Activated CD4-positive, alpha-beta T cell treated with anti-CD3 and anti-CD28 coated beads for 1 hour (primary cell): ENCODE measurements around the gene DISP1.

Experiments used
- DNase-seq: peaks from one replicate; pipeline ENCODE4 v3.0.0-alpha.2; 2020

Gene DISP1, protein sequence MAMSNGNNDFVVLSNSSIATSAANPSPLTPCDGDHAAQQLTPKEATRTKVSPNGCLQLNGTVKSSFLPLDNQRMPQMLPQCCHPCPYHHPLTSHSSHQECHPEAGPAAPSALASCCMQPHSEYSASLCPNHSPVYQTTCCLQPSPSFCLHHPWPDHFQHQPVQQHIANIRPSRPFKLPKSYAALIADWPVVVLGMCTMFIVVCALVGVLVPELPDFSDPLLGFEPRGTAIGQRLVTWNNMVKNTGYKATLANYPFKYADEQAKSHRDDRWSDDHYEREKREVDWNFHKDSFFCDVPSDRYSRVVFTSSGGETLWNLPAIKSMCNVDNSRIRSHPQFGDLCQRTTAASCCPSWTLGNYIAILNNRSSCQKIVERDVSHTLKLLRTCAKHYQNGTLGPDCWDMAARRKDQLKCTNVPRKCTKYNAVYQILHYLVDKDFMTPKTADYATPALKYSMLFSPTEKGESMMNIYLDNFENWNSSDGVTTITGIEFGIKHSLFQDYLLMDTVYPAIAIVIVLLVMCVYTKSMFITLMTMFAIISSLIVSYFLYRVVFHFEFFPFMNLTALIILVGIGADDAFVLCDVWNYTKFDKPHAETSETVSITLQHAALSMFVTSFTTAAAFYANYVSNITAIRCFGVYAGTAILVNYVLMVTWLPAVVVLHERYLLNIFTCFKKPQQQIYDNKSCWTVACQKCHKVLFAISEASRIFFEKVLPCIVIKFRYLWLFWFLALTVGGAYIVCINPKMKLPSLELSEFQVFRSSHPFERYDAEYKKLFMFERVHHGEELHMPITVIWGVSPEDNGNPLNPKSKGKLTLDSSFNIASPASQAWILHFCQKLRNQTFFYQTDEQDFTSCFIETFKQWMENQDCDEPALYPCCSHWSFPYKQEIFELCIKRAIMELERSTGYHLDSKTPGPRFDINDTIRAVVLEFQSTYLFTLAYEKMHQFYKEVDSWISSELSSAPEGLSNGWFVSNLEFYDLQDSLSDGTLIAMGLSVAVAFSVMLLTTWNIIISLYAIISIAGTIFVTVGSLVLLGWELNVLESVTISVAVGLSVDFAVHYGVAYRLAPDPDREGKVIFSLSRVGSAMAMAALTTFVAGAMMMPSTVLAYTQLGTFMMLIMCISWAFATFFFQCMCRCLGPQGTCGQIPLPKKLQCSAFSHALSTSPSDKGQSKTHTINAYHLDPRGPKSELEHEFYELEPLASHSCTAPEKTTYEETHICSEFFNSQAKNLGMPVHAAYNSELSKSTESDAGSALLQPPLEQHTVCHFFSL (N-terminal part only)

DNA sequence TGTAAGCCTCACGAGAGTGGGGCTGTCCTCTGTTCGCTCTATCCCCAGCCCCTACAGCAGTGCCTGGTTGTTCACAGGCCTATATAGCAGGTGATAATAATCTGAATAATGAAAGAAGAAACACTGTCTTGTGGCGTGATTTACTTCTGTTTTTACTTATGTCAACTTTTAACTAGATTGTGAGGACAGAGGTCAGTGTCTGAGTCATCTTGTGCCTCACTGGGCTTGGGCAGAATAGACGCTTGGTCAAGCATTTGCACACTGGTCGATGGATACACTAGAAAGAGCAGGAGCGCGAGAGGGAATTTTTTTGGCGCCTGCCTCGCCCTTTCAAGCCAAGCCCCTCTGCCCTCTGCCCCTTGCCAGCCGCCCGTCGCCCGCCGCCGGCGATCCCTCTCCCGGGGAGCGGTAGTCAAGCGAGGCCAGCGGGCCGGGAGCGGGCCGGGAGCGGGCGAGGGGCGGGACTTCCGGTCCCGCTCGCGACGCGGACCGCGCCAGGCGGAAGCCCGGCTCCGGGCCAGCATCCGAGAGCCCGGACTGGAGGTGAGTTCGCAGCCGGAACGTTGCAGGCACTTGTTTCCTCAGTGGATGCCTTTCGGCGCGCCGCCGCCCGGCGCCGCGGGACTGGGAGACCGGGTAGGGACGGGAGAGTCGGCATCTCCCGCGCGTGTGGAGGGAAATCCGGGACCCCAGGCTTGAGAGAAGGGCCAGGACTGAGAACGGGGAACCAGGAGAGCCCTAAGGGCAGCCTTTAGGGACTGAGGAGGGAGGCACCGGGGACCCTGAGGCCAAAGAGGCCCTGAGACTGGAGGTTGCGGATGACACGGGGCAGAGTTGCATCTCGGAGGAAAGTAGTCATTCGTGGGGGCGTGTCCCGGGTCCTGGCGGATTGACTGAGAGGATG is at the start of gene DISP1:
DISP1 (plus strand) TSS at position 504 of the 904 bp plus-strand sequence. CDS start 127,785 bp downstream, outside the sequence.
- DNase-seq, result peak; percentile 60

DNA sequence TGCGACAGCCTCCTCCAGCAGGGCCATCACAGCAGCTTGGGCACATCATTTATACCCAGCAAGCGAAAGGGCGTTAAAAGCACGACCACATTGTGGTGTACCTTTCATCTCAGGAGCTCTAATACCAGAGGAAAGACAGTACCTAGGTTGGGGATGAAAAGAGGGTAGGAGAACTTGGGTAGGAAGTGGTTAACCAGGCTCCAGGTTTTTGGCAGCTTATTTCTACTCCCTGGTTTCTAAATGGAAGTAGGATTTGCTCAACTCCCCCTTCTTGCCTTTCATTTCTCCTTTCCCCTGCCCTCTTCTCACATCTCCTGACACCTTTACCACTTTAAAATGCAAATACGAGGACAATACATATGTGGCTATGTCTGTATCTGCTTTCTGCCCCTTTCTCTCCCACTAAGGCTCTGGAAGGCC is 47.7 kb upstream of the DISP1 start:
- DNase-seq, result no peak

DNA sequence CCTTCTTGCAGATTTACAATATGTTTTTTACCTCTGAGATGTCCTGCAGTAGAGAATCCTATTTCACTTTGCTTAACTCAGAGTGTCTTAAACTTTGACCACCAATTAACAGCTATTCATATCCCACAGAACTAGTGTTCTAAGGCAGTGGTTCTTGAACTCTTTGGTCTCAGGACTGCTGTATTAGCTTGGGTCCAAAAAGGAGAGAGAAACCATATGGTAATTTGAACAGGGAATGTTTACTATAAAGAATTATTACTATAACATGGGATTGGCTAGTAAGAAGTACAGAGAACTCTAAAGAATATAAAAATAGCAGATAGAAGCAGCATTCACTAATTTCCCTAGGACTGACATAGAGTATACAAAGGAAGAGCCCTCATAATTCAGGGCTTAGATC is 46.2 kb upstream of the DISP1 start:
- DNase-seq, result no peak

DNA sequence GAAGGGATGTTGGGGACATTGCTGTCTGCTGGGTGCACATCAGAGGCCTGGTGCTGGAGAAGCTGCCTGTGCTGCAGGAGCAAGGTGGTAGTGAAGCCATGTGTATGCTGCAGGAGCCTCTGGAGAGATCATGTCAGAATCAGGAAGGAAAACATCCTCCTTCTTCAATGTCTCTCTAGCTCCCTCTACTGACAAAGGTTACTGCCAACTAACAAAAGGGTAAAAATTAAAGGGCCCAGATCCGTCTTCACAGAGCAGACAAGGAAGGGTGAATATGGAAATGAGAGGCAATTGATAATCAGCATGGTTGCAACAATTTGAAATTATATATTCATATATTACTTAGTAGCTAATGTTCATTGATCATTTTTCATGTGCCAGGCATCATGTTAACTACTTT is 45.7 kb upstream of the DISP1 start:
- no peak for DNase-seq

DNA sequence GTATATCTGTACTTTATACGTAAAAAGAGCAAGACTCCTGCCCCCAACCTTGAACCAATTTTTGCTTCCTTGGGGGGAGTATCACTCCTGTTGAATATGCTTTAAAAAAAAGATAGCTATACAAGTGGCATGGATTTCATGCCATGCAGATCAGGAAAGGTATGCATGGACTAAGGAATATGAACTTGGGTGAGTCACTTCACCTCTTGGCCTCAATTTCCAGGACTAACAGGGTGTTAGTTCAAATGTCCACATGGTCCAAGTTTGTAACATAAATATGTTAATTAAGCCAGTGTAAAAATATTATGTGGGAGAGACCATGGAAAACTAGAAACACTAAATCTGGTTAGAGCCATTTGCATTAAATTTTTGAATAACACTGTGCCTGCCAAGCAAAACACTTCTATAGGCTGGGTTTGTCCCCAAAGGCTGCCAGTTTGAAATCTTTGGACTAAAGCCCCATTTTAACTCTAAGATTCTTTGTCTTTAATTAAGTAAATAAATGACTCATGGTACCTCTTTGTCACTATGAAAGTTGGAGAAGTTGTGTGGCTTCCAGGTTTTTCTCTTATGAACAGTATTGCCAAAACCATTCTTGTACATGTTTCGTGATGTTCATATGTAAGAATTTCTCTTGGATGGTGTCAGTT is 44.7 kb upstream of the DISP1 start:
- DNase-seq, result no peak

DNA sequence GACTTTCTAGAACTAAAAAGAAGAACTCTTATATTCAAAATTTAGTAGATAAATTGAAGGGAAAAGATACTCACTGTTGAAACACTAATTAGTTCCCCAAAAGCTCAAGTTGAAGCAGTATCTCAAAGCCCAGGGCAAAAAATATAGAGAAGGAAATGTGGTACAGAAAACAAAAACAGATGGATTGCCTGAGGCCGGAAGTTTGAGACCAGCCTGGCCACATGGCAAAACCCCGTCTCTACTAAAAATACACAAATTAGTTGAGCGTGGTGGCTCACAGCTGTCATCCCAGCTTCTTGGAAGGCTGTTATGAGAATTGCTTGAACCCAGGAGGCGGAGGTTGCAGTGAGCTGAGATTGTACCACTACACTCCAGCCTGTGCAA is 41.9 kb upstream of the DISP1 start:
- DNase-seq, result no peak

DNA sequence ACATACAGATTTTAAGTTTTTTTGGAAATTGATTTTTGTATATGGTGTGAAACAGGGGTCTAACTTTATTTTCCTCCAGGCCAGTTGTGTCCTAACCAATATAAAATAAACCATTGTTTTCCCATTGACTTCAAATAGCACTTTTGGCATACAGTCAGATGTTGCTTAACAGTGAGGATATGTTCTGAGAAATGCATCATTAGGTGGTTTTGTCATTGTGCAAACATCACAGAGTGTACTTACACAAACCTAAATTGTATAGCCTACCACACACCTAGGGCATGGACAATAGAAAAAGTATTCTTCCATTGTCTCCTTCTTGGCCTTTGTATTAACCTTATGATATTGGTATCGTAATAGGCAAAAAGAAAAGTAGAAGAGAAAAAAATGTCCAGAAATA is 37.4 kb upstream of the DISP1 start:
- no peak for DNase-seq

DNA sequence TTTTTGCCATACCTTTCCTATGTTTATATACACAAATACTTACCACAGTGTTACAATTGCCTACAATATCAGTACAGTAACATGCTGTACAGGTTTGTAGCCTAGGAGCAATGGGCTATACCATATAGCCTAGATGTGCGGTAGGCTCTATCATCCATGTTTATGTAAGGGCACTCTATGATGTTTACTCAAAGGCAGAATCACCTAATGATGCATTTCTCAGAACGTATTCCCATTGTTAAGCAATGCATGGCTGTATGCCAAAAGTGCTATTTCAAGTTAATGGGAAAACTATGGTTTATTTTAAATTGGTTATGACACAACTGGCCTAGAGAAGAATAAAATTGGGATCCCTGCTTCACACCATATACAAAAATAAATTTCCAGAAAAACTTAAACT is 36.9 kb upstream of the DISP1 start:
- no peak for DNase-seq

DNA sequence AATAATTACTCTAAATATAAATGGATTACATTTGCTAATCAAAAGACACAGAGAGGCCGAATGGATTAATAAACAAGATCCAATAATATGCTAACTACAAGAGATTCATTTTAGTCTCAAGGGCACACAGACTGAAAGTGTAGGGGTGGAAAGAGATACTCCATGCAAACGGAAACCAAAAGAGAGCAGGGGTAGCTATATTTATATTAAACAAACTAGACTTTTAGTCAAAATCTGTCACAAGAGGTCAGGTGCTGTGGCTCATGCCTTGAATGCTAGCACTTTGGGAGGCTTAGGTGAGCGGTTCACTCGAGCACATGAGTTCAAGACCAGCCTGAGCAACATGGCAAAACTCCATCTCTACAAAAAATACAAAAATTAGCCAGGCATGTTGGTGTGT is 33.6 kb upstream of the DISP1 start:
- no peak for DNase-seq

DNA sequence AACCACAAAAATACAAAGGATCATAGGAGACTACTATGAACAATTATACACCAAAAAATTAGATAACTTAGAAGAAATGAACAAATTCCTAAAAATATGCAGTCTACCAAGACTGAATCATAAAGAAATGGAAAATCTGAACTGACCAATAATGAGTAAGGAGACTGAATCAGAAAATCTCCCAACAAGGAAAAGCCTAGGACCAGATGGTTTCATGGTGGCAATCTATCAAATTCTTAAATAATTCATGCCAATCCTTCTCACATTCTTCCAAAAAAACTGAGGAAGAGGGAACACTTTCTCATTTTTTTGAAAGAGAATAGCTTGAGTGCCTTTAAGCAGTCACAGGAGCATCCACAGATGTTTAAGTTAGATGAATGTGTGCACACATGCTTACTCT is 31.8 kb upstream of the DISP1 start:
- DNase-seq, result no peak

DNA sequence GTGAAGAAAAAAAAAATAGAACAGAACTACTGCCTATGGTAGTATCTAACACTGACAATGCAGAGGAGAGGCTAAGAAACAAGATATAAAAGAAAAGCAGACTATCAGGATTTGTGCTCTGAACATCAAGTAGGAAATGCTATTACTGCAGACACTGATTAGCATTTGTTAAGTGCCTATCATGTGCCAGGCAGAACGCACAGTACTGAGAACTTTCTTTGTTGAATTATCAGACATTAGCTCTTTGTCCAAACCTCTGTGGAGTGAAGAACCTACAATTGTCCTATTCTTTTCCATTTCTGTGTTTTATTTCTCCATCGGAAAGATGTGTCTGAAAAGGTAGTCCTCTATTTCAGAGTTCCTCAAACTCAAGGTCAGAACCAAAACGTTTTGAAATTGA is 30.5 kb upstream of the DISP1 start:
- DNase-seq, result no peak

DNA sequence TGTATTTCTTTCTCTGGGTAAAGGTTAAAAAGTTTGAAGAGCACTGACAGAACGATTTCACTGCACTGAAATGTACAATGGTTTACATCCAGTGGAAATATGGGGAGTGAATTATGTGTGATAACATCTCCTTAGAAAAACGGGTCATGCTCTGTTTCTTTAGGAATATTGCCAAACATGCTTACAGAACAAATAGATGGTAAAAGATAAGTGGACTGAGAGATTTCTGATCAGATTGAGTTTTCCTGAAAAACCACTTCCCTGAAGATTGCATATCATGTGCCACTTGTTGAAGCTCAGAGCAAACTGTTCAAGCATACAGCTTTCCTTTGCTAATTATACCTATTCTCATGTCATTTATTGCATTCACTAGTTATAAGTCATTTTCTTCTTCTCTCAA is 29.9 kb upstream of the DISP1 start:
- DNase-seq, result no peak

DNA sequence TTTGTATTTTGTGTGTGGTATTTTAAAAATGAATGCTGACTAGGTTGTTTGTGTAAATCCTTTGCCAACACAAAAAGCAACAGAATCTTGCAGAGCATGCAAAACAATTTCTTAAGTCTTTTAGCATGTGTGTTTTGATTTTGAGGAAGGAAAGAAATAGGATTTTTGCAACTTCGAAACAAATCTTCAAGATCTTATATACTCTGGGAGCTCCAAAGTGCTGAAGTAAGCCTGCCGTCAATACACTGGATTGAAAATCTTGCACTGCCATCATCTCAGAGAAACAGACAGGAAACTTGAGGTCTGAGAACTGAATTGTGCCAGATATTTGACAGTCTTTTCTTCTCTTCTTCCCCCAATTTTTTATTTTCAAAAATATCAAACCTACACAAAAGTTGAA is 29.3 kb upstream of the DISP1 start:
- no peak for DNase-seq

DNA sequence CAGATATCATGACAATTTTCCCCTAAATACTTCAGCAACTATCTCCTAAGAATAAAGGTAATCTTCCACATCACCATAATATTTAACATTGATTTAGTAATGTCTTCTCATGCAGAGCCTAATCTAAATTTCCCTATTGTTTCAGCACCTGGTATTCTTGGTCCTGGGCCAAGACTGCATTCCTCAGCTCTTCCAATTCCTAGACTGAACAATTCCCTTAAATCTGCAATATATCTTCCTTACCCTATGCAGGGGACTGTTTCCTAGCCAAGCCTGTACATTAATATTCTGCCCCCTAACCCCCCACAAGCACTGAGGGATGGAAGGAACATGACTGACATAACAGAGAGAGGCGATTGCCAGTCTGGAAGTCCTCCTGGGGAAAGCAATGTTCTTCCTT is 28.7 kb upstream of the DISP1 start:
- DNase-seq, result no peak

DNA sequence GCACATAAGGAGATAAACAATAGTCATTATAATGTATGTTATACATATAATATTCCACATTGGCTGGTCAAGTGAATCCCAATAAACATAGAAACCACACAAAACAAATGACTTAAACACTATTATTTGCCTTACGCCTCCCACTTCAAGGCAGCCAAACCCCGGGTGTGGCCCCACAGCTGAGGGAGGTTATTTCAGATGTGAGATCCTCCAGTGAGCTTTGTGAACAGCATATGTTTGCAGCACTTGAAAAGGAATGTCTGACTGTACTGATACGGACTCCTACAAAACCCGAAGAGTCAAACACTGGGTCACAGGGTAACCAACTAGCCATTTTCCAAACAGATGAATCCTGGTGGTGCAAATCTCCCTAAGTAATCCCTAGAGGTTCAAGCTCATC is 27.1 kb upstream of the DISP1 start:
- no peak for DNase-seq

DNA sequence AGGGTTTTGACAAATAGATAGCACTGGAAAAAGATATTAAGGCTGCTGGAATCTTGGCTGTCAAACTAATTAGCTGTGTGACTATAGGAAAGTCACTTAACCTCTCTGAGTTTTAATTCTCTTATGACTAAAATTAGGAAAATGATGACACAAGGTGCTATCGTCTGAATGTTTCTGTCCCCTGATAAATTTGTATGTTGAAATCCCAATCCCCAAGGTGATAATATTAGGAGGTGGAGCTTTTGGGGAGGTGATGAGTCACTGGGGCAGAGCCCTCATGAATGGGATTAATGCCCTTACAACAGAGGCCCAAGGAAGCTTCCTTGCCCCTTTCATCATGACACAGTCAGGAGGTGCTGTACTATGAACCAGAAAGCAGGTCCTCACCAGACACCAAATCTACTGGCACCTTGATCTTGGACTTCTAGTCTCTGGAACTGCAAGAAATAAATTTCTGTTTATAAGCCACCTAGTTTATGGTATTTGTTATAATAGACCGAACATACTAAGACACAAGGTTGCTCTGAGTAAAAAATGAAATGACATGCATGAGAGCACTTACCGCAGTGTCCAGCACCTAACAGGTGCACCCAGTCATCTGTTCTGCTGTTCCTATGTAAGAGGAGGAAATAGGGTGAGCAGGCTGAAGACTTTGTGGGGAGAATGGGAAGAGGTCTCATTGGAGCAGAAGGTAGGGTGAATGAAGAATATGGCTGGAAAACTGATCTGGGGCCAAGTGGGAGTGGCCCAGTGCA is 26.3 kb upstream of the DISP1 start:
- DNase-seq, result no peak

DNA sequence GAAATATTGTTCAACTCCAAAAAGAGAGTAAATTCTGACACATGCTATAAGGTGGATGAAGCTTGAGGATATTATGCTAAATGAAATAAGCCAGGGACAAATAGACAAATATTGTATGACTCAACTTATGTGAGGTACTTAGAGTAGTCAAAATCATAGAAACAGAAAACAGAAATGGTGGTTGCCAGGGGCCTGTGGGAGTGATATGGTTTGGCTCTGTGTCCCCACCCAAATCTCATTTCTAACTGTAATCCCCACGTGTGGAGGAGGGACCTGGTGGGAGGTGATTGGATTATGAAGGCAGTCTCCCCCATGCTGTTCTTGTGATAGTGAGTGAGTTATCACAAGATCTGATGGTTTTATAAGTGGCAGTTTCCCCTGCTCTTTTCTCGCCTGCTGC is 24.7 kb upstream of the DISP1 start:
- no peak for DNase-seq

DNA sequence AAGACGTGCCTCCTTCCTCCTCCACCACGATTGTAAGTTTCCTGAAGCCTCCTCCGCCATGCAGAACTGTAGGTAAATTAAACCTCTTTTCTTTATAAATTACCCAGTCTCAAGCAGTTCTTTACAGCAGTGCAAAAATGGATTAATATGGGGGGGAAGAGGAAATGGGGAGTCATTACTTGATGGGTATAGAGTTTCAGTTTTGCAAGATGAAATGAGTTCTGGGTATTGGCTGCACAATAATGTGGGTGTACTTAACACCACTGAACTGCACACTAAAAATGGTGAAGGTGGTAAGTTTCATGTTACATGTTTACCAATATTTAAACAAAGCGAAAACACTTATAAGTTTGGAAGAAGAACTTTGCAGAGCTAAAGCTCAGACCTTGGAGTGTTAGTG is 24.3 kb upstream of the DISP1 start:
- DNase-seq, result no peak

DNA sequence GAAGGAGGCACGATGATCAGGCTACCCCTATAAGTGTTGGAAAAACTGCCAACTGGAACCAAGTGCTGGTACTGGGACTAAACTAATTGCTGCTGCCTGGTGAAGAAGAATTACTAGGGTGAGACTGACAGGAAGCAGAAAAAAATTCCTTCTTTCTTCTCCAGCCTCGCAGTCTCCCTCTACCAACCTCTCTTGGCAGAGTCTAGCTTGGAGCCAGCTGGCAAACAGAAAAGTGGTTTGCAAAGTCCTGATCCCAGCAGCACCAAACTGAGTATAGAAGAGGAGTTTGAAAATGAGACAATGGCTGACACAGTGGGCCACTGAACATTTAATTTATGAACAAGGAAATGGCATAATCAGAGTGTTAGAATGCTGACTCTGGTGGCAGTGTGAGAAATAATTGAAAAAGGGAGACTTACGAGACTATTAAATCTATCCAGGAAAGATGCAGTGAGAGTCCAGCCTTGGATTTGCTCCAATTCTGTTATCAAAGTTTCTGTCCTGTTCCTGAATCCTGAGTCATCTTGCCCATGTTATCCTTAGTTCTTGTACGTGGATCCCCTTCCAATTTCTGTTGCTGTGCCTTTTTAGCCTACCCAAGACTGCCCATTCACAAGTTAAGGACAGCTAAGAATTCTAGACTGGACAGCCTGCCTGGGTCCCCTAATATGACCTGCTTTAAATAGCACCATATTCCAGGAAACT is 23.7 kb upstream of the DISP1 start:
- no peak for DNase-seq

DNA sequence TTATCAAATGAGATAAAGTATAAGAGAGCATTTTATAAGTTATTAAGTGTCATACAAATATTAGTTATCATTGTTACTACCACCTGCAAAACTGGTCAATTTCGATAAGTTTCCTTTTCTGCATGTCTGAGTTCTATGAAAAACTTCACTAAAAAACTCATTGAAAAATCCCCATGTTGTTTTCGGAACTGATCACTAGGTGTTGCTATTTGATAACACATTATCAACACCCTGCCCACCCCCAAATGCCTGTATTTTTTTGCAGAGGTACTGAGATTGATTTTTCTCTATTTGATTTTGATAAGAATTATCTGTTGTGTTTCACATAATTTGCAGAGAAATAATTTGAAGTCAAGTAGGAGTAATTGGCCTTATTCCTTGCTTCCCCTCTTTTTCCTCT is 22.1 kb upstream of the DISP1 start:
- no peak for DNase-seq
